Activated CD4-positive, alpha-beta T cell treated with anti-CD3 and anti-CD28 coated beads for 4 hours (primary cell): ENCODE measurements around the gene MAGI3.

Experiments used
- DNase-seq, 2 donors: peaks; one replicate each; pipeline ENCODE4 v3.0.0-alpha.2; 2020

MAGI3 gene

GRCh38 chr1:113389953-113390834 is at the start of gene MAGI3:
MAGI3 (plus strand) TSS chr1:113390515; CDS start chr1:113391034, 519 bp downstream.
- peak; percentile 90 to 93 for DNase-seq

GRCh38 chr1:113353580-113353979 is 36.7 kb upstream of the MAGI3 start:
- no peak for DNase-seq

DNA sequence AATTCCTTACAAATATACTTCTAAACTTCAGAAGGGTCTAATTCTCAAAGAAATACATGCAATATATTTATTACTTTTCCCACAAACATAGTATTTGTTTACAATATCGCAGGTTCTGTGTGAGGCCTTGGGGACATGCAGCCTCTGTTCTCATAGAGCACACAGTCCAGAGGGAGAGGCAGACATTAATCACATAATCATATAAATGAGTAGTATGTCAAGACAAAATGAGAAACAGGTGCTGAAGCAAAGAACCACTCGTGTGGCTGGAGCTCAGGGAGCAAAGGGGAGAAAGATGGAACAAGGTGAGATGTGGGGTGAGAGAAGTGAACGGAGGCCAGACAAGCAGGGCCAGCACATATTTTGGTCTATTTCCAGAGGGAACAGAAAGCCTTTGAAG is 26.4 kb upstream of the MAGI3 start:
- DNase-seq: no peak

- no peak for DNase-seq
These were observed 21.3 kb upstream of the MAGI3 start for GRCh38 chr1:113369040-113369439.

DNA sequence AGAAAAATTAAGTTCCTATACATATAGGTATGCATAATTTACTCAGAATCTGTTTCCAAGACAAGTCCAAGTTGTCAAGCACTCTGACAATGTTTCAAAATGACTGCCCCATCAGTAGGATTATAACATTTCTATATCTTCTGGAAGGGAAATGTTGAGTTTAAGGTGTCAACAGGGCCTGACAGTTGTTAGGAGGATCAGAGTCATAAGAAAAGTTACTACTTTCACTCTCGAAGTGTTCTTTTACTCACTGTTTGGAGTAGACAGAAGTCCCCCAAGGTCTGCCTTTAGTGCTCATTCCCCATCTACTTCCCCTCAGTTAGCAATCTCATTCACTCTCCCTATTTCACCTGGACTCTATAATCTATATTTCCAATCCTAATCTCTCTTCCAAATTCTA is 20.6 kb upstream of the MAGI3 start:
- no peak for DNase-seq

DNA sequence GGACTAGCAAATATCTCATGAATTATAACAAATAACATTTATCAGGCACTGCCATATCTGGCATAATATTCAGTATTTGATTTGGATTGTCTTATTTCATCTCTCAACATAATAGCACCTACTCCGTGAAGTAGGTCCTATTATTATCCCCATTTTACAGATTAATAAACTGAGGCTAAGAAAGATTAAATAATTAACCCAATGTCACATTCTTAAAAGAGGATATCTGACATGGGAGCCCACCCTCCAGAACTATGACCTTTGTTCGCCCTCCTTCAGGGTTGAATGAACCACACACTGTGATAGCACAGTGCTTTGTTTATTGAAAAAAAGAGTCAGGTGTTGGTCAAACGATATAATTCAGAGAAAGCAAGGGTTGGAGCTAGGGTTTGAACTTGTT is 19.4 kb upstream of the MAGI3 start:
- DNase-seq: no peak

GRCh38 chr1:113372546-113372945 is 17.8 kb upstream of the MAGI3 start:
- no peak for DNase-seq

DNA sequence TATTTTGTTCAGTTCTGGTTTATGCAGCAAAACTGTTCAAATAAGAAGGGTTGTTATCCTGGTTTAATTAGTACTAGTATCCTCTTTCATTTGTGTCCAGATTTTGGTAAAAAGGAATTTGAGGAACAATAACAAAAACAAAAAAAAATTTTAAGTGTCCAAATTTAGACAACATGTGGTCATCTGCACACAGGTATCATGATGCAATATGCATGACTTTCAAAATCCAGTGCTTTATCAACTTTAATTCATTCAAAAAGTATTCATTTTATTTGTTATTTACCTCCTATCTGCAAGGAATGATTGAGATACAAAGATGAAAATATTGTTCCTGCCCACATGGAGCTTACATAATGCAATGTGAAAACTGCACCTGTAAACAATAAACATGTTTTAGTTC is 16.7 kb upstream of the MAGI3 start:
- no peak for DNase-seq

DNA sequence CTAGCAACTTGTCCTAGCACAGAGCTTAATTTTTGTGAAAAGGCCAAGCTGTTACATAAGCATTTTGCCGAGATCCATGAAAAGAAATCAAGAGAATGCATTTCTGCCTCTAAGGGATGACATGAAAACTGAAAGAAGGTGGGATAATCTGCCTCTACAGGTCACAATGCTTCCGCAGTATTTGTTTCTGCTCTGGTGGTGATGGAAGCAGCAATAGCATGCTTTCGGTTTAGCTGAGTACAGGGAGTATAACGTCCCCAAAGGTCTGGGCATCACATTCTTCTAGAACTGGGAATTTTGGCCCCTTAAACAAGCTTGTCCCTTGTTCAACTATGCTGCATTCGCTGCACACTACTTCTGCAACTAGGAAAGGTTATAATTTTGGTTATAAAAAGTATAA is 14.4 kb upstream of the MAGI3 start:
- no peak for DNase-seq

DNA sequence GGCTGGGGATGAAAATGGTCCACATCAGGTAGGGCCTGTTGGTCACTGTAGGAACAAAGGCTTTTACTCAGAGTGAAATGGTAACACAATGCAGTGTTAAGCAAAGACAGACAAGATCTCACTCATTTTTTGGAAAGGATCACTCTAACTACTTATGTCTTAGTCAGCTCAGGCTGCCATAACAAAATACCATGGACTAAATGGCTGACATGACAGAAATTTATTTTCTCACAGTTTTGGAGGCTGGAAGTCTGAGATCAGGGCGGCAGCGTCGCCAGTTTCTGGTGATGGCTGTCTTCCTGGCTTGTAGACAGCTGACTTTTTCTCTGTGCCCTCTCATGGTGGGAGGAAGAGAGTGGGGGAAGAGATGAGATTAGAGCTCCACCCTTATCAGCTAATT is 10.2 kb upstream of the MAGI3 start:
- no peak for DNase-seq

- DNase-seq: no peak
These were observed 2.2 kb upstream of the MAGI3 start for GRCh38 chr1:113388017-113388620.

GRCh38 chr1:113388621-113389358 is 1.5 kb upstream of the MAGI3 start:
- no peak for DNase-seq

DNA sequence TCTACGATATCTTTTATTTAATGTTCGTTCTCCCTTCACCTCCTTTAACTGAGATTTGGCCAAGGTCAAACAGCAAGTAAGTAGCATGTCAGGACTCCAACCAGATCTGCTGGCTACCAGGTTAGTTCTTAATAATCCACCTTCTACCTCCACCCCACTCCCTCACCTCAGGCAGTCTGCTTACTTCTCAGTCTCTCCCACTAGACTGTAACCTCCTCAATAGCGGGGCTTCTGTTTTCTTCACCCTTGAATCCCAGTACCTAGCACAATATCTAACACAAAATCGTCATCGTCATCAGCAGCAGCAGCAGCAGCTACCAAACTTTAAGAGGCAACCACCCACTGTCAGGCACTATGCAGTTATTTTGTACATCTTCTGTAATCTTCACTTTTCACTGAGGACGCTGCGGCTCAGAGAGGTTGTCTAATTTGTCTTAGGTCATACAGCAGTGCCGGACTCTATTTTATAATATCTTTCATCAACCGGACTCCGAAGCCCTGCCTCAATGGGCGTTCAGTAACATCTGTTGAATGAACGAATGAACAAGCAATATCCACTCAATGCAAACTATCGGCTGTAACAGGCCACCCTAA is 859 bp upstream of the MAGI3 start:
- no peak for DNase-seq

GRCh38 chr1:113390871-113391648 is 745 bp downstream of the MAGI3 start:
- peak; percentile 46 to 48 for DNase-seq

DNA sequence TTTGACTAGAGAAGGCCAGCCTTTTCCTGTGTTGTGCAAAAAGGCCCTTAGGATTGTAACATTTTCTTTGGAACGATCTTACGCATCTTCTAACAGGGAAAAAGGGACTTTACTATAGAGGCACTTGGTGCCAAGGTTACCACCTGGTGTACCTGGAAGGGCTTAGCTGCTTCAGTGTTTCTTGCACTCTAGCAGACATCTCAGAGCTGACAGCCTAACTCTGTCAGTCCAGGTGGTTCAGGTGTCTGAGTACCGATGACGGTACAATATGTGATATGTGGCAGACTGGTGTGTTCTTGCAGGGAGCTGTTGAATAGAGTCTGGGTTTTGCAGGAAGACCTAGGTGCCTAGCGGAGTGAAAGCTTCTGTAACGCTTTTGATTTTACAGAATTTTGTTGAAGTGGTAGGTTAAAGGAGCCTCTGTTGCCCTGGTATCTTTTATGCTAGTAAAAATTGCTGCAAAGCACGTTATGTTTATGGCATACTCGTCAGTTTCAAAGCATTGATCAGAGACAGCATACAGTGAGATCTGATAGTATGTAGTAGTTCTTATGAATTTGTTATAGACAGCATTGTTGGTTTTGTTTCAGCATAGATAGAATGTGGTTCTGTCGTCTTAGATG is 1.4 kb downstream of the MAGI3 start:
- peak in 1 of 2 donors; percentile 12 for DNase-seq

GRCh38 chr1:113392541-113393128 is 2.3 kb downstream of the MAGI3 start:
- no peak for DNase-seq

DNA sequence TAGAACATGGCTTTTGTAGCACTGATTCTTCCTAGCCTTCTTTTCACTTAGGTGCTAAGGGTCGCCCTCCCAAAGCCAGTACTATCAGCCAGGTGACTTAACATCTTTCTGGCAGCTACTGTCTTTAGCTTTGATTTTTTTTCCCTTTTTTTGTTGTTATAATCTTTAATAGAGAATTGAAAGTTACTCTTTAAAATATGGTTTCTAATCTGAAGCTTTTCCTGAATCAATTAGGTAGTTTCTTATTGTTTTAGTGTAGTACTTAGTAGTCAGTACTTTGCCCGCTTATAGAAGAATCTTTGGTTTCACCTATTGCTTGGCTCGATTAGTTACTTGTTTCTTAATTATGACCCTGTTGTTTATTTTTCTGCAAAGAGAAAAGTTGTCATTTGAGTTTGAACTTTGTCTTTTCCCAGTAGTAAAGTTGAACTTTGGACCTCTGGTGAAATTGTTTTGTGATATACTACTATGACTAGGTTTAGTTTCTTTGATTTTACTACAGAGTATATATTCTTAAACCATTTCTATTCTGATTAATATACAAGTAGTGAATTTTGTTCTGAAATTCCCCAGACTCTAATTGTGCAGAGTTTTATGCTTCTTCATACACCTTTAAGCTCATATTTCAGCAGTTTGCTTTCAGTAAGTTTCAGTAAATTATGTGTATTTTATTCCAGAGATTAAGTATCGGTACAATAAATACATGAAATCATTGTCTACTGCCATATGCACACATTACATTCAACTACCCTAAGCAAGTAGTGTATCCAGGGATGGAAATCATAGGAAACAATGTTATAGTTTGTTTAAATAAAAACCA is 3.9 kb downstream of the MAGI3 start:
- DNase-seq: no peak

DNA sequence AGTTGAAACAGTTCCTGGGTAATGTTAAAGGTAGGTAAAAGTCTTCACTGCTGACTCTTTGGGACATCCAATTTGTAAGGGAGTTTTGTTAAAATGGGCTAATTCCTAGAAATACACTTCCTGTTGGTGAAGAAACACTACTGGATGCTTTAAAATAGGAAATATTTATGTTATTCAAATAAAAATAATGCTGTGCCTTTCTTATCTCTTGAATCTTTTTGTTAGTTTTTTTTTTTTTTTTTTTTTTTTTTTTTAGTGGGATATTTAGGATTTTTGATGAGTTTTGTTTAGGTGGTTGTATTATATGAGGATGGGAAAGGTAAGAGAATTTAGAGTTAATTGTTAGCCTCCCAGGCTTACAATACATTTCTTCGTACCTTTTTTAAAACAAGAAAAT is 4.5 kb downstream of the MAGI3 start:
- DNase-seq: no peak

DNA sequence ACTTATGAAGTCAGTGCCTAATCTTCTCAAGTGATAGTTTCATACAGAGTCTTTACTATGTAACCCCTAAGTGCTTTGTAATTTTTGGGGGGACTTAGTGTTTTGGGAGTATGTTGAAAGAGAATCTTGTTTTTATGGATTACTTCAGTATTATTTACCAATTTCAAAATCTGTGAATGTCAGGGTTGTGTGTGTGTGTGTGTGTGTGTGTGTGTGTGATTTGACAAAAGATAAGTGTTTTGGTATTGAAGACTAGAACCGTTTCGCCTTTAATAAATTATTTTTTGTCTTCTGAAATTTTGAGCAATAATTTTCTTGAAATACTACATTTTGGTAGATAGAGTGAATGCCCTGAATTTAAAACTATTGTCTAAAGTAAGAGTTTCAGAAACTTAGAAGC is 5.8 kb downstream of the MAGI3 start:
- DNase-seq: no peak

GRCh38 chr1:113396585-113396984 is 6.3 kb downstream of the MAGI3 start:
- no peak for DNase-seq
